ENCODE results near the gene ZCWPW1.

DNA sequence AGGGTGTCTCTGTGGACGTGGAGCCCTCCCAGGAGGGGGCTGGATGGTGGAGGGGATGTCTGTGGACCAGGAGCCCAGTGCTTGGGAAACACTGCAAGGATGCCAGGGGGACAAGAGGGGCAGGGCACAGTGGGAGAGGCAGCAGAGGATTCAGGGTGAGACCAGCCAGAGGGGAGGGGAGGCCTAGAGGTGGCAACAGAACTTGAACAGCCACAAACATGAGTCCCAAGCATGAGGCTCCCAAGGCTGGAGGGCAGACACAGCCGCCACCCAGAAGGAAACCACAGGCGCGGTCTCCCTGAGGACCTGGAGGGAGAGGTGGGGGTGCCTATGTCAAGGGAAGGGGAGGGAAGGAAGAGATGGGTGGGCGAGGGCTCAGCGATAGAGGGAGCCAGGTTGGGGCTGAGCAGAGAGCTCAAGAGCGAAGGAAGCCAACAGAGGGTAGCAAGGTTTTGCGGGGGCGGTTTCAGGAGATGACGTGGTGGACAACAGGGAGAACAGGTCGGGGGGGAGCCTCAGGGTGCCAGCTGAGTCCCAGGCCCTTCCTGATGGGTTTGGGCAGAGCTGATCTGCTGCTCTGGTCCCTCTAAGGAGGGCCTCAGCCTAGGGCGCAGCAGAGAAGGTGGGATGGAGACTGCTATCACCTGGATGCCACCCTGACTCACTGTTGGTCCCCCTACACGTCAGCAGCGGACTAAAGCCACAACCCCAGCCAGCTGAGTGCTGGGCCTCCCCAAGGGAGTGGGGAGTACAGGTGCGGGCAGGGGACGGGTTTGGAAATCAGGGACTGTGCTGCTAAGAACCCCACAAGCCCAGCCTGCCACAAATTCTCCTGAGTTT is 61.9 kb downstream of the ZCWPW1 start:
- TF ChIP-seq CTCF (IDR thresholded peaks at IDR 0.05; ENCODE audit: low read depth, low read length) (no peak), POLR2A (IDR thresholded peaks at IDR 0.05; ENCODE audit: extremely low read depth, insufficient read length) (no peak), MYC (IDR thresholded peaks at IDR 0.05; ENCODE audit: low read depth, low read length) (0 out of 2 replicates have a peak, but pooled peaks have one; percentile 7)
